ENCODE measurements around the gene CEP192. TPM values are rescaled to one million over a fixed set of nuclear protein-coding genes. Genes with fewer than 3 reads are reported as not detected.

Gene CEP192
- total RNA-seq, 1 experiment from 2014 or later, result 24.3 TPM

- TF ChIP-seq TCF7L2 (IDR thresholded peaks at IDR 0.05; ENCODE audit: borderline replicate concordance, extremely low read depth, insufficient read depth, insufficient read length), result no peak
- TF ChIP-seq SIN3A (IDR thresholded peaks at IDR 0.05; ENCODE audit: low read depth), result no peak
- no peak for TF ChIP-seq ZFX (IDR thresholded peaks at IDR 0.05)
- no peak for TF ChIP-seq POLR2A (IDR thresholded peaks at IDR 0.05; ENCODE audit: borderline replicate concordance, extremely low read depth, insufficient read depth, insufficient read length)
- no peak for TF ChIP-seq CEBPB (IDR thresholded peaks at IDR 0.05; ENCODE audit: low read depth)
- TF ChIP-seq SP1 (IDR thresholded peaks at IDR 0.05; ENCODE audit: low read depth), result no peak
- TF ChIP-seq ZNF274 (IDR thresholded peaks at IDR 0.05; ENCODE audit: low read depth, low read length), result no peak
- no peak for TF ChIP-seq CBX3 (IDR thresholded peaks at IDR 0.05; ENCODE audit: low read depth)
- no peak for TF ChIP-seq EZH2phosphoT487 (IDR thresholded peaks at IDR 0.05; ENCODE audit: borderline replicate concordance)
- intact Hi-C loops (cut with micrococcal nuclease), result no loop called here
- ChIA-PET CTCF (no interaction called here), POLR2A (no interaction called here), RAD21 (ENCODE audit: low non-redundant PET in 1 of 2, low total read pairs in 2 of 2, uncharacterized antibody in 2 of 2, unreplicated experiment in 2 of 2) (no interaction called here)
- H2AFZ ChIP-seq (ENCODE audit: low read depth, low read length, poor library complexity, severe bottlenecking), result no peak overlapping the region
- H3K4me2 ChIP-seq (ENCODE audit: low read length), result no peak overlapping the region
- no peaks in the 10 kb centered on the region for H3K9me2 ChIP-seq (ENCODE audit: insufficient read depth)
- no peaks in the 10 kb centered on the region for H3K9me3 ChIP-seq (ENCODE audit: control insufficient read depth in 1 of 2, insufficient read depth in 1 of 2, low read depth in 1 of 2, low read length in 2 of 2)
- no peaks in the 10 kb centered on the region for H3K27me3 ChIP-seq (ENCODE audit: insufficient read depth, low read length)
- DNase-seq (ENCODE audit: low read depth, low spot score) (no peak), ATAC-seq (no peak)
- H3K27ac ChIP-seq (ENCODE audit: low read depth, low read length), result no peak overlapping the region
- peaks cover 34 to 55% of the 10 kb centered on the region in 2 experiments for H3K36me3 ChIP-seq (ENCODE audit: control insufficient read depth in 1 of 2, insufficient read depth in 2 of 2, low read length in 2 of 2)
- no peak overlapping the region for H3K4me3 ChIP-seq (replicated peaks in 1 of 2; ENCODE audit: low read depth in 1 of 2, low read length in 2 of 2)
- no TSS peak for BruUV-seq (replicated peaks)
- no peaks in the 10 kb centered on the region for H4K20me1 ChIP-seq (ENCODE audit: insufficient read depth)
- H3K4me1 ChIP-seq (ENCODE audit: control insufficient read depth in 1 of 2, insufficient read depth in 2 of 2, low read length in 2 of 2), result no peaks in the 10 kb centered on the region
- H3K79me2 ChIP-seq (ENCODE audit: insufficient read depth, low read length), result peaks cover 10% of the 10 kb centered on the region; the same call in 1 of the 2 replicates
- H3K9ac ChIP-seq (ENCODE audit: low read length), result no peak overlapping the region
These were observed 60.8 kb downstream of the CEP192 start for GRCh38 chr18:13051950-13052349.

GRCh38 chr18:13054336-13054735 is 63.2 kb downstream of the CEP192 start:
- peaks cover 4% of the 10 kb centered on the region for H3K79me2 ChIP-seq (ENCODE audit: insufficient read depth, low read length)
- no peak overlapping the region for H3K27ac ChIP-seq (ENCODE audit: low read depth, low read length)
- H3K9me3 ChIP-seq (ENCODE audit: control insufficient read depth in 1 of 2, insufficient read depth in 1 of 2, low read depth in 1 of 2, low read length in 2 of 2), result no peaks in the 10 kb centered on the region
- H2AFZ ChIP-seq (ENCODE audit: low read depth, low read length, poor library complexity, severe bottlenecking), result no peak overlapping the region
- CTCF ChIA-PET, result no interaction called here
- no TSS peak for BruUV-seq (replicated peaks)
- no peaks in the 10 kb centered on the region for H3K27me3 ChIP-seq (ENCODE audit: insufficient read depth, low read length)
- H3K36me3 ChIP-seq (ENCODE audit: control insufficient read depth in 1 of 2, insufficient read depth in 2 of 2, low read length in 2 of 2), result peaks cover 32 to 44% of the 10 kb centered on the region in 2 experiments
- no peaks in the 10 kb centered on the region for H4K20me1 ChIP-seq (ENCODE audit: insufficient read depth)
- H3K4me1 ChIP-seq (ENCODE audit: control insufficient read depth in 1 of 2, insufficient read depth in 2 of 2, low read length in 2 of 2), result no peaks in the 10 kb centered on the region
- ATAC-seq, result no peak
- H3K9me2 ChIP-seq (ENCODE audit: insufficient read depth), result no peaks in the 10 kb centered on the region
- POLR2A ChIA-PET, result no interaction called here
- H3K4me2 ChIP-seq (ENCODE audit: low read length), result no peak overlapping the region
- intact Hi-C loops (cut with micrococcal nuclease), result no loop called here
- TF ChIP-seq ELF1 (IDR thresholded peaks at IDR 0.05; ENCODE audit: borderline replicate concordance, low read depth) (no peak), EGR1 (IDR thresholded peaks at IDR 0.05; ENCODE audit: low read depth) (no peak), CBX3 (IDR thresholded peaks at IDR 0.05; ENCODE audit: low read depth) (no peak), TCF7L2 (IDR thresholded peaks at IDR 0.05; ENCODE audit: borderline replicate concordance, extremely low read depth, insufficient read depth, insufficient read length) (no peak), EZH2 (IDR thresholded peaks at IDR 0.05) (no peak), SRF (IDR thresholded peaks at IDR 0.05; ENCODE audit: low read depth) (no peak), ZFX (IDR thresholded peaks at IDR 0.05) (no peak), ATF3 (IDR thresholded peaks at IDR 0.05) (no peak), CTCF (IDR thresholded peaks at IDR 0.05 in 2 of 3, conservative IDR thresholded peaks at IDR 0.05 in 1 of 3; ENCODE audit: borderline replicate concordance in 1 of 3, insufficient read depth in 1 of 3, low read depth in 2 of 3, low read length in 2 of 3) (no peak)
- RAD21 ChIA-PET (ENCODE audit: low non-redundant PET in 1 of 2, low total read pairs in 2 of 2, uncharacterized antibody in 2 of 2, unreplicated experiment in 2 of 2), result no interaction called here
- no peak overlapping the region for H3K4me3 ChIP-seq (replicated peaks in 1 of 2; ENCODE audit: low read depth in 1 of 2, low read length in 2 of 2)
- H3K9ac ChIP-seq (ENCODE audit: low read length), result no peak overlapping the region
- DNase-seq (ENCODE audit: low read depth, low spot score), result no peak
